DOHH2 (cell line): ENCODE measurements around the gene POLR2J.

Source experiments
- CTCF ChIP-seq: fragments of 200-600 bp; sonication (generic); IDR thresholded peaks from one replicate; pipeline ENCODE4 v1.5.1; 2014; ENCODE audit warnings: antibody characterized with exemption, mild to moderate bottlenecking, low read depth, low read length; ENCODE audit not compliant: poor library complexity, severe bottlenecking
- EZH2phosphoT487 ChIP-seq: fragments of 200-600 bp; sonication (generic); IDR thresholded peaks from 2 replicates; pipeline ENCODE4 v1.6.1; 2017; ENCODE audit warnings: borderline replicate concordance, mild to moderate bottlenecking, antibody characterized with exemption, low read length, moderate library complexity, mixed read lengths

- peak; percentile 83 for TF ChIP-seq CTCF
- TF ChIP-seq EZH2phosphoT487 = no peak
Observed at GRCh38 chr7:102450242-102450641, 28.5 kb downstream of the POLR2J start.
